GM21786 (cell line): ENCODE measurements around the gene UIMC1.

Experiments used
- ATAC-seq: cut with Tn5 transposase; IDR thresholded peaks from one replicate; pipeline ENCODE4 v1.9.1; 2021; ENCODE audit not compliant: unreplicated experiment

The UIMC1 gene

GRCh38 chr5:176887252-176887849, 119.2 kb downstream of the UIMC1 start:
- no peak for ATAC-seq

DNA sequence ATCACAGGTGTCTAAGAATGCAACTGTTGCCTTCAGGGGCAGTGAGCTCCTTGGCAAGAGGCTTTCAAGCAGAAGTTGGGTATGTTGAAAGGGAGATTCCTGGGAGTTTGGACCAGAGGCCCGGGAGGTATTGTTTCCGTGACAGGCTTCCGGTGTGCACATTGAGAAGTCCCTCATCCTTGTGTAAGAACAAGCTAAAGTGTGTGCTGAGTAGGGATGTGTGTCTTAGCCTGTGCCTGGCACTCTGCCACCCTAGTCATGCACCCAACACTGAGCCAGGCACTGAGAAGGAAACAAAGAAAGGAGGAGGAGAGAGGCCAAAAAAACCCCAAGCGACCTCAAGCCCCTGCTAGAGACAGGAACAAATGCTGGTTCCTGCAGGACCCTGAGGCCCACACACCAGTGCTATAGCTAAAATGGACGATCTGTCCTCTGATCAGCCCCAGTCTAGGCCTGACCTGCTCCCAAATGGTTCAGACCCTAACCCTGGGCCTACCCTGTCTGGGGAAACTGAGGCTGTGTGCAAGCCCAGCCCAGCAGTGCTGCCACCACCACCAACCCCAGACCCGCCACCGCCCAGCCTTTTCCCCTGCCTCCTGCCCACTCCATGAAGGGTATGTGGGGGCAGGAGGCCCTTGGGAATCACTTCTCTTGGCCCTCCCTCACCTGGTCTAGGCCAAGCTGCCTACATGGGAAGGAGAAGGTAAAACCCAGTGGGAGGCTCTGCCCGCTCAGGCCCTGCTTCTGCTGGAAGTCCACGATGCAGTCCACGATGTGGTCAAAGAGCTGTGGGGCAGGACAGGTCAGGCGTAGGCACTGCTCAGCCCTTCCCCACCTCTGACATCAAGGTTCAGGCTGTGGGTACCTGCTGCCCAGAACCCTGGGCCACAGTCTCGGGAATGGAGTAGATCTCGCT, 120.0 kb downstream of the UIMC1 start:
- no peak for ATAC-seq

GRCh38 chr5:176884571-176884890, 122.0 kb downstream of the UIMC1 start:
- no peak for ATAC-seq

DNA sequence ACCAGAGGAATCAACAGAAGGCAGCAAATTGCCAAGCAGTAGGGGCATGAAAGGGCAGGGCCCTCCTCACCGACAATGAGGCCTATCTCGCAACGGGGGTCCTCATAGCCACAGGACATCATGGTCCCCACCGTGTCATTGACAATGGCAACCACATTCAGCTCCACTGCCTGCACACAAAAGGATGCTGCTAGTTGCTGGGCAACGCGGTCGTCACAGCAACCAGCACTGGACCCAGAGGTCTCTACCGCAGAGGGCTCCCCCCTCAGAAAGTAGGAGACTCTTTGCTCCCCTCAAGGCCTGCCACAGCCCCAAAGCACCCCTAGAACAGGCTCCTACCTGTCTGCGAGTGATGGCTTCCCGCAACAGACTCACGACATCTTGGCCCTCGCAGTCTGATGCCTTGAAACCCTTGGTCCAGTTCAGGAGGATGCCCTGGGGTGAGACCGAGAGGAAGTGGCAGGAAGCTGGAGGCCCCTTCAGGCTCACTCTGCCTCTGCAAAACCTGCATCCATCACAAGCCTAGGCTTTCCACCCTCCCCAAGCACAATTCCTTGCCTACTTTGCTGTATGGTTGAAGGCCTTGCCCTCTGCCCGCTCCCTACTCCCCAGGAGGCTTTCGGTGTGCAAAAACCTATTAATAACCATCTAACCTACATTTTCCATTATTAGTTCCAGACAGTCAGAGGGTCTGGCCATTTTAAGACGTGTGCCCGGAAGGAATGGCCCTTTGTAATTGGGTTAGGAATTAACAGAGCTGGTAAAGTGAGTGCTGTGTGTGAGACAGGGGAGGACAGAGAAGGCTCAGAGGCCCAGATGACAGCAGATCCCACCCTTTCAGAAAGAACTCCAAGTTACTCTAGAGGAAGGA, 122.6 kb downstream of the UIMC1 start:
- no peak for ATAC-seq

DNA sequence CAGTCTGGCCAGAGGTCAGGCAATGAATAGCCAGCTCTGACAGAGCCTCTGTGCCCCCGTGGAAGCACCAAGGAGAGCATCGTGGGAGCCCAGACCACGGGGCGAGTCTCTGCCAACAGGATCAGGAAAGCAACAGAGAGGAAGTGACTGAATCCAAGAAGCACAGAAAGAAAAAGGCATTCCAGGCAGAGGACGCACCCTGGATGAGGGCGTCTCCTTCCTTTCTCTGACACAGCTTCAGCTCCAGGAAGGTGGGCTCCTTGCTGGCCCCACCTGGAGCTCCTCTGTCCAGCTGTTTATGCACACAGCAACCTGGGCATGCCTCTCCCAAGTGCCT, 124.0 kb downstream of the UIMC1 start:
- ATAC-seq: no peak

DNA sequence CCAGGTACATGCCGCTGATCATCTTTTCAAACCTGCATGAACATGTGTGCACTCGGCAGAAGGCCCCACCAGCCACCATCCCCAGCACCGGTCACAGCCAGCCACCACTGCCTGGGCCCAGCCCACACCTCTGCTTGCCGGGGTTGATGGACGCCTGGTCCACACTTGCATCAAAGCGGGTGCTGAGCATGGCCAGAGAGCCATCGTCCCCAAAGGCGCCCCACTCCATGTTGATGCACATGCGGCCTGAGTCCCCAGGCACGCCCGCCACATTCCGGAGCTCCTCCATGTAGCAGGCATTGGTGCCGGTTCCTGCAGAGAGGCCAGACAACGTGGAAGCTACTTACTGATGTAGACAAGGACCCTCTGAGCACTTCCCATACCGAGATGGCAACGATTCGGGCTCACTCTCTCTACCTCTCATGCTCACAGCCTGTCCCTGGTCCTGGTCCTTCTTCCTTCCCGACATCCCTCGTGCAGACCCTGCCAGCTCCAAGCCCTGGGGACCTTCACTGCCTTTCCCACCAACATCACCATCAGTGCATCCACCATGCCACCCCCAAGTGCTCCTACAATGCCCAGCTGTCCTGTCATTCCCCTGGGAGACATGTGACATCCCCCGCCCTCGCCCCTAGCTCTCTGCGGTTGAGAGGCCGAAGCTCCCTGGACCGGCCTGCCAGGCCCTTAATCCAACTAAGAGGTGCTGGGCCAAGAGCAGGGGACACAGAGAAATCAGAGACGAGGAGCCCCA, 124.6 kb downstream of the UIMC1 start:
- ATAC-seq: no peak

DNA sequence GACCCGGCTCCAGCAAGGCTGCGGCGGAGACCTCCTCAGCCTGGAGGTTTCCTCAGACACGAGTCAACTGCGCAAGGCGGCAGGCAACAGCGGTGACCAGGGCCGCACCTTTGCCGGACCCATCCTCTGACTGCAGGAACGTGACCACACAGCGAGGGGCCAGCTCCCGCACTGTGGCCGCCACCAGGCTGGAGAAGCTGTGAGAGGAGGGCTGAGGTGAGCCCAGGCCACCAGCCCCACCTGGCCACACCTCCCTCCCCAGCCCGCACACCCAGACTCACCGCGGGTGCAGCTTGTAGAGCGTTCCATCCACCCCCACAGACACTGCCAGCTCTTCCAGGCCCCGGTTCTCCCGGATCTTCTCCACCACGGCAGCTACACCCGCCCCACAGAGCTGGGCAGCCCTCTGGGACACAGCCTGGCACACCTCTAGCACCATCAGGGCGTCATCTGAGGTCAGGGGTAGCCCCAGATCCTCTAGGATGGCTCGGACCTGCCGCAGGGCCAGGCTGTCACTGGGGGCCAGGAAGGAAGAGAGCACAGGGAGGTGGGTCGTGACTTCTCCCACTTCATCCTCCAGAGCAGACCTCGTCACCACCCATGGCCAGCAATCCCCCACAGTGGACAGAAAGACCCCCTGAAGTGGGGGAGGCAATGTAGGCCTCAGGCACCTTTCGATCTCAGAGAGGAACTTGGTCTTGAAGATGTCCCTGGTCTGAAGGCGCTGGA, 125.4 kb downstream of the UIMC1 start:
- no peak for ATAC-seq

GRCh38 chr5:176880366-176881020, 126.1 kb downstream of the UIMC1 start:
- no peak for ATAC-seq

DNA sequence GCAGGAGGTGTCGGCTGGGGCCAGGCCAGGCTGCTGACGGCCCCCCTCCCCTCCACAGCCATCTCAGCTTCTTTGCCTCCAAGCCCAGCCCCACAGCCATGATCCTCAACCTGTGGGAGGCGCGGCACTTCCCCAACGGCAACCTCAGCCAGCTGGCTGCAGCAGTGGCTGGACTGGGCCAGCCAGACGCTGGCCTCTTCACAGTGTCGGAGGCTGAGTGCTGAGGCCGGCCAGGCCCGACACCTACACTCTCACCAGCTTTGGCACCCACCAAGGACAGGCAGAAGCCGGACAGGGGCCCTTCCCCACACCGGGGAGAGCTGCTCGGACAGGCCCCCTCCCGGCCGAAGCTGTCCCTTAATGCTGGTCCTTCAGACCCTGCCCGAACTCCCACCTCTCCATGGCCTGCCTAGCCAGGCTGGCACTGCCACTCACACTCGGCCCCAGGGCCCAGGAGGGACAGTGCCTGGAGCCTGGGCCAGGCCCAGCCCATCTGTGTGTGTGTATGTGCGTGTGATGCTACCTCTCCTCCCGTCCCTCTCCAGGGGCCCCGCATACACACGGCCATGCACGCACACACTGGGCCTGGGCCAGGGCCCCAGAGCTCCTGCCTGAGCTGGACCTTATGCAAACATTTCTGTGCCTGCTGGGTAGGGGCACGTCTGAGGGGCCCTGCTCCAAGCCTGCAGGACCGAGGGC, 126.8 kb downstream of the UIMC1 start:
- ATAC-seq: no peak

GRCh38 chr5:176878906-176879662, 127.5 kb downstream of the UIMC1 start:
- no peak for ATAC-seq

- ATAC-seq: no peak
Observed at GRCh38 chr5:176878463-176878862, 128.1 kb downstream of the UIMC1 start.

DNA sequence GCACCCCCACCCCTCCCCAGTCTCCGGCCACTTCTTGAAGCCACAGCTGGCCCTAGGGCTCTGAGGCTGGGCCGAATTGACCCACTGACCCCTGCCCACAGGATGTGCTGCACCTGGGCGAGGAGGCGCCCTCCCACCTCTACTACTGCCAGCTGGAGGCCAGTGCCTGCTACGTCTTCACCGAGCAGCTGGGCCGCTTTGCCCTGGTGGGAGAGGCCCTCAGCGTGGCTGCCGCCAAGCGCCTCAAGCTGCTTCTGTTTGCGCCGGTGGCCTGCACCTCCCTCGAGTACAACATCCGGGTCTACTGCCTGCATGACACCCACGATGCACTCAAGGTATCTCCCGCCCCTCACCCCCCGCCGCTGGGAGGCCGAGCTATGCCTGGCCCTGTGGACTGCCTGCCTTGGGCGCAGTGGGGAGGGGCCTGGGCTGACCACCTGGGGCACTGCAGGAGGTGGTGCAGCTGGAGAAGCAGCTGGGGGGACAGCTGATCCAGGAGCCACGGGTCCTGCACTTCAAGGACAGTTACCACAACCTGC, 128.7 kb downstream of the UIMC1 start:
- no peak for ATAC-seq

DNA sequence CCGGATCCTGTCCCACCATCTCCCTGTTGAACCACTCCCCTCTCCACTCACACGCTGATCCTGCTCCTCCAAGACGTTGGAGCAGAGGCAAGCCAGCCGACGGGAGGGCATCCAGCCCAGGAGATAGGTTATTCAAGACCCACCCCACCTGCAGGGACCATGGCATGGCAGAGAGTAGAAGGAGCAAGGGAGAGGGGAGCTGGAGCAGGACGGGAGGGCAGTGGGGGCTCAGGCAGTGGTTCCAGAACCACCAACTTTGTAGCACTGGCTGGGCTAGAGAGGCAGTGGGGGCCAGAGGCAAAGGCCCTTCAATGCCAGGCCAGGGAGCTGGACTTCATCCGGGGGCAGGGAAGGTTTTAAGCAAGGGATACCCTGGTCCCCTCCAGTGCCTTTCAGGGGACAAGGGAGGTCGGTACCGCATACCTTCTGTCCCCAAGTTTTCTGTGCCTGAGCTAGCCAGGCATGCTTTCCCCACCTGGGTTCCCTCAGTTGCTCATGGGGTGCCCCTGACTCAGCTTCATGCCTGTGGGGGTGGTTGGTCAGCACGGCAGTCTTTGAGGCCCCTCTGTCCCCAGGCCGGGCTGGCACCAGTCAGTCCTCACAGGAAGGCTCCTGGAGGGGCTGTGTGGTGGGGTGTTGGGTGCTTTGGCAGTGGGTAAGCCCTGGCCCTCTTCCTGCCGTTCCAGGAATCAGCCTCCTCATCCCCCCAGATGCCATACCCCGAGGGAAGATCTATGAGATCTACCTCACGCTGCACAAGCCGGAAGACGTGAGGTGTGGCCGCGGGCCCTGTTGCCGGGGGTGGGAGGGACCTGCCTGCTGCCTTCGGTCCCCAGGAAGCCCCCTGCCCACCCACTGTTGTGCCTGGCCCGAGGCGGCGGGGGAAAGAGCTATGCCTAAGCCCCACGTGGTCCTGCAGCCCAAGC, 129.8 kb downstream of the UIMC1 start:
- ATAC-seq: no peak

GRCh38 chr5:176875783-176876505, 130.6 kb downstream of the UIMC1 start:
- ATAC-seq: no peak

DNA sequence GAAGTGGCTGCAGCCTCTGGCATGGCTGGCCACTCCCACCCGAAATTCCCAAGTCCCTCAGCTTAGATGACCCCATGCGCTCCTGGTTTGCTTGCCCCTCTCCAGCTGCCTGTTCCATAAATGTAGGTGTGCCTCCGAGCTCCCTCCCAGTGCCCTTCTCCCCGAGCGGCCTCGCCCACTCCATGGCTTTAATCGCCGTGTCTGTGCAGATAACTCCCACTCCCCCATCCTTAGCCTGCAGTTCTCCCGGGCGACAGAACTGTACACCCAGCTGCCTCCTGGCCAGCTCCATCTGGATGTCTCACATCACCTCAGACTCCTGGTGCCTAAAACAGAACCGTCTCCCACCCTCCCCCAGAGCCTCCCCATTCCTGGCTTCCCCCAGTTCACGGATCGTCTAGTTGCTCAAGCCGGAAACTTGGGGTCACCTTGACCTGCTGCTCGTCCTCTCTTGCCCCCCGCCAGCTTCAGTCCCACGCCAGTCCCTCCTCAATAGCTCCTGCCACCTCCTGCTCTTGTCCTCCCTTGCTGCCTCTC, 131.5 kb downstream of the UIMC1 start:
- no peak for ATAC-seq

- no peak for ATAC-seq
Observed at GRCh38 chr5:176874198-176874780, 132.3 kb downstream of the UIMC1 start.
